Breast epithelium (tissue), 4 donors: ENCODE measurements around the gene SLC16A12. TPM values are rescaled to one million over a fixed set of nuclear protein-coding genes. Genes with fewer than 3 reads are reported as not detected.

Experiments used
- DNase-seq, 2 donors: peaks; one replicate each; pipeline ENCODE4 v3.0.0-alpha.2; 2019; ENCODE audit warnings: low spot score in 2 of 2
- H3K27ac ChIP-seq, 2 donors: fragments of 200-600 bp; sonication (generic) in 1 of 2; one replicate each; pipeline ENCODE4 v1.5.1; 2016 to 2019; ENCODE audit warnings: mild to moderate bottlenecking in 1 of 2
- H3K27me3 ChIP-seq, 2 donors: fragments of 200-600 bp; sonication (generic) in 1 of 2; one replicate each; pipeline versions ENCODE4 v1.5.1 to v1.6.0; 2017 to 2019; ENCODE audit warnings: control low read depth in 1 of 2, mild to moderate bottlenecking in 1 of 2
- H3K36me3 ChIP-seq: fragments of 200-600 bp; one replicate; pipeline ENCODE4 v1.5.1; 2019
- H3K4me1 ChIP-seq, 2 donors: fragments of 200-600 bp; sonication (generic); one replicate each; pipeline ENCODE4 v1.5.1; 2016 to 2019; ENCODE audit warnings: control low read depth in 1 of 2
- H3K4me3 ChIP-seq, 3 donors: fragments of 200-600 bp; sonication (generic); 1 replicate in 2 of 3; 2 replicates in 1 of 3; pipeline ENCODE4 v1.5.1; 2016 to 2019; ENCODE audit warnings: mild to moderate bottlenecking in 3 of 3, moderate library complexity in 2 of 3
- H3K9me3 ChIP-seq, 2 donors: fragments of 200-600 bp; sonication (generic) in 1 of 2; one replicate each; pipeline ENCODE4 v1.5.1; 2016 to 2019; ENCODE audit warnings: control low read depth in 1 of 2
- POLR2A ChIP-seq: fragments of 450-650 bp; IDR thresholded peaks from one replicate; pipeline ENCODE4 v1.6.1; 2016; ENCODE audit warnings: antibody characterized with exemption, mild to moderate bottlenecking, moderate library complexity
- POLR2AphosphoS5 ChIP-seq, 3 donors: sonication (generic); formaldehyde crosslinking; IDR thresholded peaks; one replicate each; pipeline ENCODE4 v1.6.1; 2017; ENCODE audit warnings: antibody characterized with exemption in 3 of 3
- intact Hi-C: fragments of 100-400 bp; cut with DNase I; formaldehyde crosslinking; loops from one replicate; pipeline ENCODE4 v1.15.1; 2023; ENCODE audit warnings: low total_unique reads
- total RNA-seq, 3 donors: library from RNA; depleted of rRNA; stranded (reverse); fragments of >200 nt; gene quantifications; one replicate each; pipeline ENCODE4 v1.1.0, GENCODE V29; 2016
- TF ChIP-seq, protein P1 (sequence below), 3 donors: fragments of 450-650 bp; IDR thresholded peaks; one replicate each; pipeline ENCODE4 v1.5.1; 2016 to 2017; ENCODE audit warnings: antibody characterized with exemption in 3 of 3, mild to moderate bottlenecking in 3 of 3, moderate library complexity in 3 of 3

SLC16A12 gene
- total RNA-seq, 3 donors from 2014 or later: 2.6 to 4.8 (median 3.4) TPM

DNA sequence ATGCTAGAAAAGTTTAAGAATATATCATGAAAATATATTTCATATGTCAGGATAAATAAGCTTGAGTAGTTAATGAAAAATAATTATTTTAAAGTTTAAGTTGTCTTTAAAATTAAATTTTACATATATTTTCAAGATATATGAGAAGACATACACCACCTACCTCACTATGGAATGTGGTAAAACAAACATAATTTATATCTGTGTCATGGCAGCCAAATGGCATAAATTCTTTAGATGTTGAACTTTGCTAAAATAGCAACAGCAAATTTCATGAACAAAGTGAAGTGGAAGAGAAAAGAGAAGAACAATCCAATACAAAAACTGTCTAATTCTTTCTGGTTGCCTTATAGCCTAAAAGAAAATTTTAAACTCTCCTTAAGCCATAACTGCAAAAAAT is 39.6 kb upstream of the SLC16A12 start:
- Histone ChIP-seq H3K4me3 (no peak overlapping the region), H3K36me3 (no peaks in the 10 kb centered on the region), H3K27ac (no peak overlapping the region), H3K4me1 (no peaks in the 10 kb centered on the region), H3K27me3 (no peaks in the 10 kb centered on the region), H3K9me3 (no peaks in the 10 kb centered on the region)
- no peak for DNase-seq
- no peak for TF ChIP-seq POLR2AphosphoS5 (IDR thresholded peaks at IDR 0.05)
- no peak for TF ChIP-seq POLR2A
- TF ChIP-seq, protein P1, sequence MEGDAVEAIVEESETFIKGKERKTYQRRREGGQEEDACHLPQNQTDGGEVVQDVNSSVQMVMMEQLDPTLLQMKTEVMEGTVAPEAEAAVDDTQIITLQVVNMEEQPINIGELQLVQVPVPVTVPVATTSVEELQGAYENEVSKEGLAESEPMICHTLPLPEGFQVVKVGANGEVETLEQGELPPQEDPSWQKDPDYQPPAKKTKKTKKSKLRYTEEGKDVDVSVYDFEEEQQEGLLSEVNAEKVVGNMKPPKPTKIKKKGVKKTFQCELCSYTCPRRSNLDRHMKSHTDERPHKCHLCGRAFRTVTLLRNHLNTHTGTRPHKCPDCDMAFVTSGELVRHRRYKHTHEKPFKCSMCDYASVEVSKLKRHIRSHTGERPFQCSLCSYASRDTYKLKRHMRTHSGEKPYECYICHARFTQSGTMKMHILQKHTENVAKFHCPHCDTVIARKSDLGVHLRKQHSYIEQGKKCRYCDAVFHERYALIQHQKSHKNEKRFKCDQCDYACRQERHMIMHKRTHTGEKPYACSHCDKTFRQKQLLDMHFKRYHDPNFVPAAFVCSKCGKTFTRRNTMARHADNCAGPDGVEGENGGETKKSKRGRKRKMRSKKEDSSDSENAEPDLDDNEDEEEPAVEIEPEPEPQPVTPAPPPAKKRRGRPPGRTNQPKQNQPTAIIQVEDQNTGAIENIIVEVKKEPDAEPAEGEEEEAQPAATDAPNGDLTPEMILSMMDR (IDR thresholded peaks at IDR 0.05): no peak
- intact Hi-C loops: no loop called here

DNA sequence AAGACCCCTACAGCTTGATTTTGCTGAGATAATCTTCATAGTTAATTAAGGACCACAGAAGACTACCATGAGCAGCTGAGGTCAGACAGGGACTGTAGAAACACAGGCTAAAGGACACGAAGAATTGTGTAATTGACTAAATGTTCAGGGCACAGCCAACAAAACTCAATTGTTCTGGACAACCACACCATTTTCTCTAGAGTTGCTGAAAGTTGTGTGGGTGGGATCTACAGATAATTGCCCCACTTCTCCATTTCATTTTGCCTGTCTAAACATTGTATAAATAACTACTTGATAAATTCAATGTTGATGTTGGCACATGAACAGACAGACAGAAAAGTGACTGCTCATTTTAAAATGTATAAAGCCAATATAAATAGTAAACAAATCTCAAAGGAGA is 39.0 kb upstream of the SLC16A12 start:
- Histone ChIP-seq H3K9me3 (no peaks in the 10 kb centered on the region), H3K4me3 (no peak overlapping the region), H3K27me3 (no peaks in the 10 kb centered on the region), H3K4me1 (no peaks in the 10 kb centered on the region), H3K36me3 (no peaks in the 10 kb centered on the region), H3K27ac (no peak overlapping the region)
- intact Hi-C loops: no loop called here
- DNase-seq: no peak
- no peak for TF ChIP-seq POLR2A
- TF ChIP-seq, protein P1 (IDR thresholded peaks at IDR 0.05): no peak
- TF ChIP-seq POLR2AphosphoS5 (IDR thresholded peaks at IDR 0.05): no peak

DNA sequence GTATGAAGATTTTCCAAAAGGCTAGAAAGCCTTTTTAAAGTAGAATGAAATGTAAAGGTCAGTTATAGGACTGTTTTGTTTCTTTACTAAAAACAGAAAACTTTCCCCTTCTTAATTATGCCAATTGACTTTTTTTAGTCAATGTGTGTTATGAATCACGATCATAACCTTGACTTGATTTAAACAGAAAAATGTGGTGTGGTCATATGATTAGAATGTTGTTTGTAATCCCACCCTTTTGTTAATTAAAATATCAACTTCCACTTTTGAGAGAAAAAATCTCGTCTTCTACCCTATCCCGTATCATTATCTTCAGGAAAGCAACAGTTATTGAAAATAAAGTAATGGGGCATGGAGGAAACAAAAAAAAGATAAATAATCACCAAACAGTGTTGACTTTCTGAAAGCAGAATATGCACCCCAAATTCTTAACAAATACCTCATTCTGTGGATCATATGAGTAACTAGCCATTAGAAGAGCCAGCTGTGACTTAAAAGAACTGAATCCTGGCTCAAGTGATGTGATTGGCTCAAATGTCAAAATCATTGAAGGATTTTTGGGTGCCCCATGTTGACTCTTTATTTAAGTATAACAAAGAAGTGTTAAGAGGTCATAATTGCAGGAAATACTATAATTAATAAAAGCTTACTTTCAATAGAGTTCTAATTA is 32.3 kb upstream of the SLC16A12 start:
- H3K27ac ChIP-seq: no peak overlapping the region
- H3K4me1 ChIP-seq: no peaks in the 10 kb centered on the region
- H3K4me3 ChIP-seq: no peak overlapping the region
- H3K27me3 ChIP-seq: no peaks in the 10 kb centered on the region
- no peaks in the 10 kb centered on the region for H3K9me3 ChIP-seq
- DNase-seq: no peak
- TF ChIP-seq POLR2AphosphoS5 (IDR thresholded peaks at IDR 0.05) (no peak), POLR2A (no peak)
- TF ChIP-seq, protein P1 (IDR thresholded peaks at IDR 0.05): no peak
- H3K36me3 ChIP-seq: no peaks in the 10 kb centered on the region
- intact Hi-C loops: no loop called here

DNA sequence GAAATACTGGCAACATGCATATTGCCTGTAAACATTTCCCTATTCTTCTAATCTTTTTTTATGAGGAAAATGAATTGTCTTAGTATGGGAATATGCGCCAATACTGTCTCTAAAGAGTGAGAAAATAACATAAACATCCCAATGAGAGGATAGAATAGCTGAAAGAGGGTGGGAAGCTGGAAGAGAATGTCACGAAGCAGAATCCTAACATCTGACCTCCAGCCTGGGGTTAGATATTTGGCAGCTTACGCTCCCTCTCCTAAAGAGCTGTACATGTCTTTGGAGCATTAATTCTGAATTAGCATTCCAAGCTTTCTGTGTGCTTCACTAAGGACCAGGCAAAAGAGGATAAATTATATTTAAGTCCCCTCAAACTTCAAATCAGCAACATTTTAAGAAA is 31.6 kb upstream of the SLC16A12 start:
- H3K4me1 ChIP-seq: no peaks in the 10 kb centered on the region
- no peak for TF ChIP-seq POLR2AphosphoS5 (IDR thresholded peaks at IDR 0.05)
- TF ChIP-seq POLR2A: no peak
- TF ChIP-seq, protein P1 (IDR thresholded peaks at IDR 0.05): no peak
- no peak for DNase-seq
- intact Hi-C loops: no loop called here
- no peaks in the 10 kb centered on the region for H3K27me3 ChIP-seq
- H3K27ac ChIP-seq: no peak overlapping the region
- no peaks in the 10 kb centered on the region for H3K36me3 ChIP-seq
- H3K4me3 ChIP-seq: no peak overlapping the region
- H3K9me3 ChIP-seq: no peaks in the 10 kb centered on the region

DNA sequence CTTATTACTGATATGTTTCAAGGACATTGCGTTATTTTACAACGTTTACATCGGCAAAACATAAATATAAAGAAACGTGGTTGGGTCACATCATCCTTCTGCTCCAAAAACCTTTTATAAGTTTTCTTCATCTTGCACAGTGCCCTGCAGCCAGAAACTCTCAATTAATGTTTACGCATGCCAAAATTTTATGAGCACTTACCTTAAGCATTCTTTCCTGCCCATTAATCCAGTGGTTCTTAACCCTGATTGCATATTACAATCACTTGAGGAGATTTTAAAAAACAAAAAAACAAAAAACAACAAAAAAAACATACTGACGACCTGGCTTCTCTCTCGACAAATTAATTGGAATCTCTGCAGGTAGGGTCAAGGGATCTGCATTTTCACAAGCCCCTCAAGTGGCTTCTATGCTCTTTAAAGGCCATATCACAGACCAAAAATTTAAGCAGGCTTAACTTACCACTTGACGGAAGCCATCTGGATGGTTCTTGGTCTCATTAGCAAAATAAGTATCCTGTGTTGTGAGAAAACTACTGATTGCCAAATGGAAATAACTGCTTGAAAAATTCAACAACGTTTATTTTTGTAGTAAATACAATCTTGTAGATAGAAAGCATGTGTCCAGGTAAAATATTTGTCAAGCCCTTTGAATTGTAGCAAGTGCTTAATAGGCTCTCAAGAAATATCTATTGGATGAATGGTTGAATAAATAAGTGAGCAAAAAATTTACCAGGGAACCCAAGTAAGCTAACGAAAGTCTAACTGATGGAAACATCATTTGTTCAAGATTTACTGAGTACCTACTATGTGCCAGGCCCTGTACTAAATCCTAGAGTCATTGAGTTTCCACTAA is 30.9 kb upstream of the SLC16A12 start:
- Histone ChIP-seq H3K4me1 (no peaks in the 10 kb centered on the region), H3K27ac (no peak overlapping the region)
- intact Hi-C loops: no loop called here

More for the DNA sequence above, 30.9 kb upstream of the SLC16A12 start:
- DNase-seq: no peak
- no peaks in the 10 kb centered on the region for H3K27me3 ChIP-seq
- H3K9me3 ChIP-seq: no peaks in the 10 kb centered on the region
- TF ChIP-seq POLR2A (no peak), POLR2AphosphoS5 (IDR thresholded peaks at IDR 0.05) (no peak)
- TF ChIP-seq, protein P1 (IDR thresholded peaks at IDR 0.05): no peak
- no peaks in the 10 kb centered on the region for H3K36me3 ChIP-seq
- H3K4me3 ChIP-seq: no peak overlapping the region
